CD8-positive, alpha-beta memory T cell (primary cell): ENCODE data around the gene GNL2. TPM values are rescaled to one million over a fixed set of nuclear protein-coding genes. Genes with fewer than 3 reads are reported as not detected.

Experiments used
- CTCF ChIA-PET: fragments of 350-600 bp; sonication (Branson Sonifier 250); formaldehyde crosslinking; loops from one replicate; lab custom pipeline; 2021; ENCODE audit warnings: antibody characterized with exemption; lab: Charles Lee
- POLR2A ChIA-PET: fragments of 350-600 bp; sonication (Branson Sonifier 250); formaldehyde crosslinking; loops from one replicate; lab custom pipeline; 2021; ENCODE audit warnings: antibody characterized with exemption; lab: Charles Lee
- DNase-seq, 5 donors: peaks; one replicate each; pipeline versions ENCODE4 v3.0.0 to v3.0.0-alpha.2; 2020 to 2022; ENCODE audit warnings: mixed read lengths in 1 of 5
- H3K27ac ChIP-seq: one replicate; pipeline ENCODE4 v1.7.0; 2013; ENCODE audit warnings: low read depth, mild to moderate bottlenecking, low read length, moderate library complexity
- H3K27me3 ChIP-seq: 2 replicates; pipeline ENCODE4 v1.7.0; 2013; ENCODE audit warnings: low read length, mild to moderate bottlenecking; ENCODE audit not compliant: insufficient read depth, poor library complexity, severe bottlenecking
- H3K36me3 ChIP-seq: 2 replicates; pipeline ENCODE4 v1.7.0; 2013; ENCODE audit warnings: mild to moderate bottlenecking, low read length, moderate library complexity; ENCODE audit not compliant: insufficient read depth
- H3K4me1 ChIP-seq: 2 replicates; pipeline ENCODE4 v1.7.0; 2013; ENCODE audit warnings: mild to moderate bottlenecking, low read length, moderate library complexity; ENCODE audit not compliant: insufficient read depth
- H3K4me3 ChIP-seq: 2 replicates; pipeline ENCODE4 v1.7.0; 2013; ENCODE audit warnings: mild to moderate bottlenecking, low read length
- H3K9me3 ChIP-seq: 2 replicates; pipeline ENCODE4 v1.7.0; 2013; ENCODE audit warnings: mild to moderate bottlenecking, low read length
- H3K27ac Mint-ChIP-seq, 8 donors: one replicate each; pipeline ENCODE4 v1.8.0; 2020 to 2021; ENCODE audit warnings: mixed read lengths in 8 of 8, mild to moderate bottlenecking in 6 of 8, inconsistent platforms in 3 of 8, moderate library complexity in 3 of 8
- H3K27me3 Mint-ChIP-seq, 2 donors: one replicate each; pipeline ENCODE4 v1.8.0; 2020 to 2021; ENCODE audit warnings: mixed read lengths in 2 of 2, mild to moderate bottlenecking in 1 of 2, moderate library complexity in 1 of 2
- H3K36me3 Mint-ChIP-seq, 3 donors: one replicate each; pipeline ENCODE4 v1.8.0; 2020 to 2021; ENCODE audit warnings: mixed read lengths in 3 of 3, inconsistent platforms in 1 of 3, mild to moderate bottlenecking in 1 of 3
- H3K4me1 Mint-ChIP-seq, 3 donors: one replicate each; pipeline ENCODE4 v1.8.0; 2020 to 2021; ENCODE audit warnings: mixed read lengths in 3 of 3, inconsistent platforms in 1 of 3, mild to moderate bottlenecking in 1 of 3
- H3K4me3 Mint-ChIP-seq, 7 donors: one replicate each; pipeline ENCODE4 v1.8.0; 2020 to 2021; ENCODE audit warnings: mixed read lengths in 7 of 7, mild to moderate bottlenecking in 6 of 7, moderate library complexity in 4 of 7, inconsistent platforms in 2 of 7
- H3K9me3 Mint-ChIP-seq, 5 donors: one replicate each; pipeline ENCODE4 v1.8.0; 2020 to 2022; ENCODE audit warnings: mixed read lengths in 5 of 5, mild to moderate bottlenecking in 3 of 5, moderate library complexity in 2 of 5, inconsistent platforms in 1 of 5
- polyA plus RNA-seq: library from polyadenylated mRNA; unstranded; fragments of 300-500 nt; fragmentation: Illumina TruSeq; gene quantifications from one replicate; pipeline ENCODE4 v1.2.3, GENCODE V29; 2021
- total RNA-seq, 2 experiments: library from RNA; stranded (reverse); gene quantifications; one replicate each; pipeline ENCODE4 v1.2.3, GENCODE V29; 2021

The GNL2 gene
- total and polyA plus RNA-seq, 3 experiments from 2014 or later: 53.4 to 85.3 (median 83.4) TPM

DNA sequence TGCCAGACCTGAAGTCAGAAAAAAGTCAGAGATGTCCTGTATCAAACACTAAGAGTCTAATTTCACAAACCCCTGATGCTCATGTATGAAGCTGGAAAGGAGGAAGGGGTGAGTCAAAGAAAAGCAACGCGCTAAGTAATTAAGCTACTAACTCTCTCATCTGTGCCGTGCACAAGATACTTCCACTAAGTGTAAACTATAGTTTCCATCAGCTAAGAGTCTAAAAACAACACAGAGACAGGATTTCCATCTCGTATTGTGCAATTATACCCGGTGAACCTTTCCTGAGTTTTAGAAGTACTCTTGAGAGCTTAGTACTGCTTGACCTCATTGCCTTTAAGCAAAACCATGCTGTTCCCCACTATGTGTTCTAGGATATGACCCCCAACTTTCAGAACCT lies 20.0 kb downstream of the GNL2 start:
- CTCF ChIA-PET: no interaction called here
- no peaks in the 10 kb centered on the region for H3K9me3 Mint-ChIP-seq

DNA sequence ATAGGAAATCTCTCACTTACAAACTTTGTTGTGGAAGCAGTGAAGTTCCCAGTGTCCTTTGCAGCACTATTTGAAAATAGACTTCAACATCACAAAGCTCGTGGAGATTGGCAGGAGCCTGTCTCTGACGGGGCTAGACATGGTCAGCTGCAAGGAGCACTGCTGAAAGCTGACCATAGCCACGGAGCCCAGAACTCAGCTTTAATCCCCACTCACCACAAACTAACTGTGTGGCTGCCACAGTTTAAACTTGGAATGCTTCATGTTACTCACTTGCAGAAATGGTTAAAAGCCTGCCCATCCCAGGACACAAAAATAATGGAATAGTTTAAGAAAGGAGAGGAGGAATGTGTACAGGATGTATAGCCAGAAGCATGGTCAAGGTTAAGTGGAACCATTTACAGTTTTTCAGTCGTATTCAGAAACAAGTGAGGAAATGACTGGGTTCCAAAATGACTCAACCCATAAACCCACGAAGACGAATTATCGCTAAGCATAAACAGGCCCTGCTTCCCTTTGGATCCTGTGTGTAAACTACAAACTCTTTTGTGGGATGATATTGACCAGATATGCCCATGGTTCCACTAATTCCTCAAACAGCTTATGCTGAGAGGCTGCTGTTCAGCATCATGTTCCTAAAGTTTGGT lies 20.8 kb downstream of the GNL2 start:
- Histone ChIP-seq H3K36me3 (peaks cover 55% of the 10 kb centered on the region), H3K4me1 (no peaks in the 10 kb centered on the region), H3K4me3 (no peak overlapping the region), H3K9me3 (no peaks in the 10 kb centered on the region), H3K27me3 (no peaks in the 10 kb centered on the region), H3K27ac (no peak overlapping the region)
- H3K36me3 Mint-ChIP-seq: peaks cover 0 to 91% (median 38%) of the 10 kb centered on the region in 3 donors
- H3K27ac Mint-ChIP-seq: no peak overlapping the region
- H3K27me3 Mint-ChIP-seq: no peaks in the 10 kb centered on the region
- ChIA-PET CTCF (no interaction called here), POLR2A (no interaction called here)
- DNase-seq: no peak
- no peak overlapping the region for H3K4me3 Mint-ChIP-seq
- H3K9me3 Mint-ChIP-seq: no peaks in the 10 kb centered on the region
- H3K4me1 Mint-ChIP-seq: peaks cover 0 to 2% (median 0%) of the 10 kb centered on the region in 3 donors

More for the DNA sequence above, 20.0 kb downstream of the GNL2 start:
- no peak overlapping the region for H3K4me3 ChIP-seq
- no peak overlapping the region for H3K27ac ChIP-seq
- H3K4me1 ChIP-seq: no peaks in the 10 kb centered on the region
- Mint-ChIP-seq H3K36me3 (peaks cover 1 to 93% (median 40%) of the 10 kb centered on the region in 3 donors), H3K4me3 (no peak overlapping the region), H3K27me3 (no peaks in the 10 kb centered on the region), H3K27ac (peak overlapping the region in 1 of 8 donors; percentile 55), H3K4me1 (peaks cover 0 to 2% (median 0%) of the 10 kb centered on the region in 3 donors)
- no peaks in the 10 kb centered on the region for H3K27me3 ChIP-seq
- POLR2A ChIA-PET: no interaction called here
- no peak for DNase-seq
- peaks cover 53% of the 10 kb centered on the region for H3K36me3 ChIP-seq
- no peaks in the 10 kb centered on the region for H3K9me3 ChIP-seq

DNA sequence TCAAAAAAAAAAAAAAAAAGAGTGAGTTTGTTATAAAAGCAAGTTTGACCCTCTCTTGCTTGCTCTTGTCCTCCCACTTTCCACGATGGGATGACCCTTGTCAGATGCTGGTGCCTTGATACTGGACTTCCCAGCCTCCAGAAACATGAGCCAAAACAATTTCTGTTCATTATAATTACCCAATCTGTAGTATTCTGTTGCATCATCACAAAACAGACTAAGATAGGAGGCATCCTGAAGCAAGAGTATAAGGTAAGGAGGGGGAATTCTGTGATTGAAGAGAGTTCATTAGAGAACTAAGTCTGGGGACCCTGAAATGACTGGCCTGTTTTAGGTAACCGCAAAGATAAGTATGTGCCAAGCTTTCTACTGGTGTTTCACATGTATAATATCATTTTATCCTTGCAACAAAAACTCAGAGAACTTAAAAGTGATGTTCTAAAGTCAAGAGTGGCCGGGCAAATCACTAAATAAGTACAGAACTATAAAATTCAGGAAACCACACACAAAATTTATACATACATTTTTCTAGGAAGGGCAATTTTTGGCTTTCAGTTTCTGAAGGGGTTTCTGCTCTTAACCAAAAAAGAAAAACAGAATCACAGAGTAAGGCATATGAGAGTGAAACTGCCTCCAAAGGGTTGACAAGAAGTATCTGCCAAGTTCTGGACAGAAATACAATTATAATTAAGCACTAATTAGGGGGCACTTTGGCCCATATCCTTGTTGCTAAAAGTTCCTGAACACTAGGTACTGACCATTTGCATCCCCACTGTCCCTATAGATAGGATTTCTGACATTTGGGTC lies 25.0 kb downstream of the GNL2 start:
- H3K4me1 ChIP-seq: no peaks in the 10 kb centered on the region
- H3K36me3 ChIP-seq: peaks cover 76% of the 10 kb centered on the region
- Mint-ChIP-seq H3K4me3 (no peak overlapping the region), H3K4me1 (no peaks in the 10 kb centered on the region), H3K9me3 (no peaks in the 10 kb centered on the region), H3K27ac (no peak overlapping the region), H3K27me3 (no peaks in the 10 kb centered on the region), H3K36me3 (peaks cover 13 to 96% (median 42%) of the 10 kb centered on the region in 3 donors)
- CTCF ChIA-PET: no interaction called here
- no peak overlapping the region for H3K27ac ChIP-seq
- H3K4me3 ChIP-seq: no peak overlapping the region
- no peaks in the 10 kb centered on the region for H3K27me3 ChIP-seq
- POLR2A ChIA-PET: no interaction called here
- DNase-seq: no peak
- H3K9me3 ChIP-seq: no peaks in the 10 kb centered on the region

DNA sequence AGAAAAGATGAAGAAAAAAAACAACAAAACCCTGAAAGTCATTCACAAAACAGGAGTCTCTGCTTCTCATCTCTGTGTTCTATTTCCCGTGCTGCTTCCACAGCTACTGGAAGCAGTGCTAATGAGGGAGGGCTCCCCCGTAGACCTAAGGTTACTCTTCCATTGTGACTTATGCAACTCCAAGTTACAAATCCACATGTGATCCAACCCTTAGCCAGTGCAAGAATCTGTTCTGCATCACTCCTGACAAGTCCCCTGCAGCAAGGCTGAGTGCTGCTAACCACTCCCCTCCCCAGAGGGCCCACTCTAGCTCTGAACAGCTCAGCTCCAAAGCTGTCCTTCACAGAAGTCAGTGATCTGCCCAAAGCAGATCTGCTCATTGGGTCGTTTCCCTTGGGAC lies 28.7 kb downstream of the GNL2 start:
- peaks cover 13 to 75% (median 25%) of the 10 kb centered on the region in 3 donors for H3K36me3 Mint-ChIP-seq
- no peak overlapping the region for H3K4me3 ChIP-seq
- no peak overlapping the region for H3K27ac ChIP-seq
- no peaks in the 10 kb centered on the region for H3K27me3 ChIP-seq
- H3K27me3 Mint-ChIP-seq: no peaks in the 10 kb centered on the region
- CTCF ChIA-PET: no interaction called here
- POLR2A ChIA-PET: no interaction called here
- no peaks in the 10 kb centered on the region for H3K9me3 ChIP-seq
- H3K27ac Mint-ChIP-seq: no peak overlapping the region
- no peak overlapping the region for H3K4me3 Mint-ChIP-seq
- DNase-seq: no peak
- H3K9me3 Mint-ChIP-seq: no peaks in the 10 kb centered on the region
- no peaks in the 10 kb centered on the region for H3K4me1 Mint-ChIP-seq
- H3K4me1 ChIP-seq: no peaks in the 10 kb centered on the region
- peaks cover 53% of the 10 kb centered on the region for H3K36me3 ChIP-seq

DNA sequence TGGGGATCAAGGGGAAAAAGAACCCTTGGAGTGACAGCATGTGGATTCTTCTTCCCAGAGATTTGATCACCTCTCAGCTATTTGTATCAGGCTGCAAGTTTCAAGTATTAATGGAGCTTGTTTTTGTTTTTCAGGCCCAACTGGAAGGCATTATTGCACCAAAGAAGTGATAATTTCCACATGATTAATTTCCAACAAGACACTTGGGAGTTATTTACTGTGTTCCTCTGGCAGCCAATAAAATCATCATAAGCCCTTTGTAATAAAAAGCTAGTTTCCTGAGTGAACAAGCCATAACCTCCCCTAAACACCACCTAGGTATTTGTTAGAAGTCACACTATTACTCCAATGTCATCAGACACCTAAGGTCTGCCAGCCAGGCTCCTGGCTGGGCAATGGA lies 30.8 kb downstream of the GNL2 start:
- DNase-seq: no peak
- CTCF ChIA-PET: no interaction called here
- no peak overlapping the region for H3K27ac ChIP-seq
- H3K27ac Mint-ChIP-seq: peak overlapping the region in 2 of 8 donors; percentile 26 to 64
- H3K9me3 ChIP-seq: no peaks in the 10 kb centered on the region
- H3K4me3 Mint-ChIP-seq: no peak overlapping the region
- H3K36me3 ChIP-seq: peaks cover 42% of the 10 kb centered on the region
- no peak overlapping the region for H3K4me3 ChIP-seq
- POLR2A ChIA-PET: interaction anchor here (0.6 kb wide), 1 partner anchor 121 kb away, joined by 4 read pairs; no protein-coding TSS in a partner anchor
- peaks cover 13 to 57% (median 18%) of the 10 kb centered on the region in 3 donors for H3K36me3 Mint-ChIP-seq
- no peaks in the 10 kb centered on the region for H3K27me3 ChIP-seq
- no peaks in the 10 kb centered on the region for H3K4me1 ChIP-seq
- no peaks in the 10 kb centered on the region for H3K4me1 Mint-ChIP-seq
- no peaks in the 10 kb centered on the region for H3K27me3 Mint-ChIP-seq
- no peaks in the 10 kb centered on the region for H3K9me3 Mint-ChIP-seq

DNA sequence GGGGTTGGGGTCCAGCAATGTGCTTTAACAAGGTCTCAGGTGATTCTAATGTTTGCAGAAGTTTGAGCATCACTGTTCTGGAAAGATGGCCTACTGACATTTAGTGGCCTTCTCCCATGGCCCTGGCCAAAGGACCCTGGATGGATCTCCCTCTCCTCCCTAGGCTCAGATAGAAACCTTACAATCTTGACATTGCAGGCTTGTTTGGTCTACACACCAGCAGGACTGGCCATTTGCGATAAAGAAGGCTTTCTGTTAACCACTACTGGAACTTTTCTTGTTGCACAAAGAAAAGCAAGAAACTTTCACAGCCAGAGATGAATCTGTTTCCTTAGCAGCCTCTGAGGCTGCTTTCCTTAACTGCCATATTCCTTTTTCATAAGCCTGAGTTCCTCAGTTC lies 32.8 kb downstream of the GNL2 start:
- Histone ChIP-seq H3K27me3 (no peaks in the 10 kb centered on the region), H3K36me3 (peaks cover 25% of the 10 kb centered on the region), H3K27ac (no peak overlapping the region), H3K9me3 (no peaks in the 10 kb centered on the region), H3K4me1 (no peaks in the 10 kb centered on the region), H3K4me3 (no peak overlapping the region)
- Mint-ChIP-seq H3K4me1 (no peaks in the 10 kb centered on the region), H3K36me3 (peaks cover 9 to 38% (median 9%) of the 10 kb centered on the region in 3 donors), H3K27me3 (peaks cover under 1 to 2% of the 10 kb centered on the region in 2 donors), H3K27ac (peak overlapping the region in 1 of 8 donors; percentile 8), H3K4me3 (no peak overlapping the region), H3K9me3 (no peaks in the 10 kb centered on the region)
- ChIA-PET CTCF (no interaction called here), POLR2A (no interaction called here)
- no peak for DNase-seq

DNA sequence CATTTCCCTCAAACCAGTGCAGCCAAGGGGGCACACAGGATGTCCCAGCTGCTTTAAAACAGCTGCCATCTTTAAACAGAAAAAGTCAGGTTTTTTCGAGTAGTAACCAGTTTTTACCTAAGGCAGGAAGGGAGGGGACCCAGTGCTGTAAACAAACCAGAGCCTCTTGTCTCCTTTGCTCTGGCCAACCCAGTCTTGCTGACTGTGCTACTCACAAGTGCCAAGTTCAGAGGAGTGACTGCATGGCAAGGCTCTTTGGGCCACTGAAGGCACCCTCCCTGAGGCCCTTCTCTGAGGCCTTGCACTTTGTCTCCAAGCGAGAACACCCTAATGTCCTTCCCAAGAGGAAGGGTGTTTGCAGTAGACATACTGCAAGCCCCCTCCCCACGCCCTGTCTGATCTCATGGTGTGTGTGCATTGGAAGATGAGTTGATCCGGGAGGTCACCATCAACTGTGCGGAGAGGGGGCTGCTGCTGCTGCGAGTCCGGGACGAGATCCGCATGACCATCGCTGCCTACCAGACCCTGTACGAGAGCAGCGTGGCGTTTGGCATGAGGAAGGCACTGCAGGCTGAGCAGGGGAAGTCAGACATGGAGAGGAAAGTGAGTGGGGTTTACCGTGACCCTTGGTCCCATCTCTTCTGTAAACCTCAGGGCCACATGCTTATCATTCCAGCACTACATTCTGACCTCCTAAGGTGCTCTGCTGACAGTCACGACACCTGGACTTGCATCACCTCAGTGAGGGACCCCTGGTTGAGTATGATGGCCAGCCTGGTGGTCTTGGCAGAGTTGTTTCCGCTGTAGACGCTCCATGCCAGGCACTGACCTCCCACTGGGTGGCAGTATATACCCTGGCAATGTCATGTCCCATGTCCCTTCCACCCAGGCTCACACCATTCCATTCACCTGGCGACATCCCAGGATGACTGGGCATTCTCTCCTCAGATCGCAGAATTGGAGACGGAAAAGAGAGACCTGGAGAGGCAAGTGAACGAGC lies 34.3 kb downstream of the GNL2 start:
- Mint-ChIP-seq H3K4me3 (no peak overlapping the region), H3K27me3 (peaks cover 2 to 7% of the 10 kb centered on the region in 2 donors), H3K9me3 (no peaks in the 10 kb centered on the region), H3K4me1 (peaks cover 0 to 2% (median 0%) of the 10 kb centered on the region in 3 donors), H3K36me3 (peaks cover 3 to 22% (median 5%) of the 10 kb centered on the region in 3 donors), H3K27ac (peak overlapping the region in 3 of 8 donors; percentile 51 to 79 (median 70))
- Histone ChIP-seq H3K27ac (no peak overlapping the region), H3K36me3 (peaks cover 13% of the 10 kb centered on the region), H3K27me3 (no peaks in the 10 kb centered on the region), H3K4me1 (no peaks in the 10 kb centered on the region), H3K4me3 (no peak overlapping the region), H3K9me3 (no peaks in the 10 kb centered on the region)
- POLR2A ChIA-PET: no interaction called here
- CTCF ChIA-PET: interaction anchor here (0.6 kb wide), 1 partner anchor 69 kb away, joined by 3 read pairs; no protein-coding TSS in a partner anchor
- DNase-seq: peak in 3 of 5 donors; percentile 6 to 55 (median 8)
